CD4-positive, alpha-beta T cell treated with Interferon alpha-2 for 1 hour (primary cell): ENCODE results near the gene PRDM16.
"Not testable (repeated sequence)": the region's sequence is repeated elsewhere in the genome, so short reads cannot be mapped to it uniquely, and the experiment has no call there.

ENCODE experiments used
- DNase-seq, 2 donors: peaks; one replicate each; pipeline ENCODE4 v3.0.0-alpha.2; 2020 to 2022

Gene PRDM16

GRCh38 chr1:3148171-3148570 is 79.2 kb downstream of the PRDM16 start:
- no peak for DNase-seq

- no peak for DNase-seq
These were observed 80.3 kb downstream of the PRDM16 start for GRCh38 chr1:3149277-3149676.

- no peak for DNase-seq
These were observed 82.5 kb downstream of the PRDM16 start for GRCh38 chr1:3151456-3151855.

- DNase-seq = no peak
These were observed 83.1 kb downstream of the PRDM16 start for GRCh38 chr1:3152143-3152542.

- DNase-seq = no peak
These were observed 84.2 kb downstream of the PRDM16 start for GRCh38 chr1:3153197-3153596.

- DNase-seq = no peak
These were observed 85.1 kb downstream of the PRDM16 start for GRCh38 chr1:3153902-3154795.

- no peak for DNase-seq
These were observed 86.3 kb downstream of the PRDM16 start for GRCh38 chr1:3155056-3155925.

- DNase-seq = no peak
These were observed 86.9 kb downstream of the PRDM16 start for GRCh38 chr1:3155926-3156220.

GRCh38 chr1:3156936-3157335 is 87.9 kb downstream of the PRDM16 start:
- no peak for DNase-seq

GRCh38 chr1:3158347-3158746 is 89.3 kb downstream of the PRDM16 start:
- DNase-seq = no peak

GRCh38 chr1:3159121-3159520 is 90.1 kb downstream of the PRDM16 start:
- no peak for DNase-seq

- DNase-seq = no peak
These were observed 91.0 kb downstream of the PRDM16 start for GRCh38 chr1:3159996-3160395.

GRCh38 chr1:3160647-3161145 is 91.7 kb downstream of the PRDM16 start:
- no peak for DNase-seq

GRCh38 chr1:3161176-3161840 is 92.3 kb downstream of the PRDM16 start:
- no peak for DNase-seq

GRCh38 chr1:3162322-3162882 is 93.4 kb downstream of the PRDM16 start:
- DNase-seq = no peak

GRCh38 chr1:3163356-3163755 is 94.4 kb downstream of the PRDM16 start:
- DNase-seq = no peak

- no peak for DNase-seq
These were observed 95.7 kb downstream of the PRDM16 start for GRCh38 chr1:3164671-3165070.

GRCh38 chr1:3165189-3165588 is 96.2 kb downstream of the PRDM16 start:
- DNase-seq = not testable (repeated sequence)

- no peak for DNase-seq
These were observed 97.4 kb downstream of the PRDM16 start for GRCh38 chr1:3166206-3166918.

- DNase-seq = no peak
These were observed 98.3 kb downstream of the PRDM16 start for GRCh38 chr1:3167255-3167654.

- no peak for DNase-seq
These were observed 99.7 kb downstream of the PRDM16 start for GRCh38 chr1:3168678-3169077.

- no peak for DNase-seq
These were observed 100.8 kb downstream of the PRDM16 start for GRCh38 chr1:3169665-3170356.
